Keratinocyte (primary cell): ENCODE results near the gene KXD1. TPM values are rescaled to one million over a fixed set of nuclear protein-coding genes. Genes with fewer than 3 reads are reported as not detected.

Source experiments
- DNase-seq: peaks from one replicate; pipeline ENCODE4 v3.0.0-alpha.2; 2011; ENCODE audit warnings: low read depth, missing footprints, low spot score
- FAIRE-seq: peaks from 2 replicates; lab custom pipeline; 2011; peaks lifted over from hg19 to GRCh38; lab: Jason Lieb, UNC
- H2AFZ ChIP-seq: 2 replicates; pipeline ENCODE4 v1.6.0; 2012; ENCODE audit warnings: low read length, control low read depth, inconsistent platforms; ENCODE audit not compliant: control insufficient read depth
- H3K27ac ChIP-seq: 2 replicates; pipeline ENCODE4 v1.5.1; 2011; ENCODE audit warnings: low read length; ENCODE audit not compliant: control insufficient read depth, insufficient read depth
- H3K27me3 ChIP-seq: 3 replicates; pipeline ENCODE4 v1.6.0; 2011; ENCODE audit warnings: low read length; ENCODE audit not compliant: control insufficient read depth, insufficient read depth; ENCODE audit errors: extremely low read depth
- H3K36me3 ChIP-seq, 2 experiments: 2 replicates in 1 of 2; 3 replicates in 1 of 2; pipeline ENCODE4 v1.5.1; 2011; ENCODE audit warnings: low read length in 2 of 2, mild to moderate bottlenecking in 1 of 2; ENCODE audit not compliant: control insufficient read depth in 2 of 2, insufficient read depth in 2 of 2; ENCODE audit errors: extremely low read depth in 1 of 2
- H3K4me1 ChIP-seq: 3 replicates; pipeline ENCODE4 v1.5.1; 2011; ENCODE audit warnings: low read length; ENCODE audit not compliant: control insufficient read depth, insufficient read depth; ENCODE audit errors: extremely low read depth
- H3K4me2 ChIP-seq: 3 replicates; pipeline ENCODE4 v1.6.0; 2011; ENCODE audit warnings: low read depth, low read length; ENCODE audit not compliant: control insufficient read depth, insufficient read depth; ENCODE audit errors: extremely low read depth
- H3K4me3 ChIP-seq, 3 experiments: fragments of 200-600 bp in 1 of 3; sonication (generic) in 1 of 3; 2 replicates in 2 of 3; 3 replicates in 1 of 3; pipeline ENCODE4 v1.5.1; 2011 to 2016; ENCODE audit warnings: low read length in 3 of 3, mild to moderate bottlenecking in 3 of 3, control low read depth in 2 of 3, inconsistent platforms in 1 of 3, low read depth in 1 of 3, mixed read lengths in 1 of 3, mixed run types in 1 of 3, moderate library complexity in 1 of 3; ENCODE audit not compliant: control insufficient read depth in 2 of 3, insufficient read depth in 2 of 3; ENCODE audit errors: extremely low read depth in 1 of 3
- H3K79me2 ChIP-seq: 2 replicates; pipeline ENCODE4 v1.6.0; 2012; ENCODE audit warnings: low read length; ENCODE audit not compliant: control insufficient read depth, insufficient read depth
- H3K9ac ChIP-seq: 3 replicates; pipeline ENCODE4 v1.6.0; 2011; ENCODE audit warnings: low read length; ENCODE audit not compliant: control insufficient read depth, insufficient read depth; ENCODE audit errors: extremely low read depth
- H3K9me1 ChIP-seq: 3 replicates; pipeline ENCODE4 v1.6.0; 2011; ENCODE audit warnings: low read length; ENCODE audit not compliant: control insufficient read depth, insufficient read depth; ENCODE audit errors: extremely low read depth
- H3K9me3 ChIP-seq: 2 replicates; pipeline ENCODE4 v1.5.1; 2012; ENCODE audit warnings: low read depth, low read length; ENCODE audit not compliant: control insufficient read depth
- H4K20me1 ChIP-seq: 3 replicates; pipeline ENCODE4 v1.6.0; 2011; ENCODE audit warnings: low read length; ENCODE audit not compliant: control insufficient read depth, insufficient read depth; ENCODE audit errors: extremely low read depth
- EZH2 ChIP-seq: IDR thresholded peaks from one replicate; pipeline ENCODE4 v1.6.1; 2012; ENCODE audit warnings: inconsistent platforms, mild to moderate bottlenecking, low read length, moderate library complexity
- dilution Hi-C: fragments of 300-500 bp; cut with MboI; formaldehyde crosslinking; loops from one replicate; pipeline ENCODE4 v1.7.0; 2020; ENCODE audit warnings: low sequenced_read_pairs; ENCODE audit not compliant: extremely low pct_ligation_motif_present
- polyA plus RNA-seq, 5 experiments: library from polyadenylated mRNA; depleted of rRNA in 3 of 5; stranded (reverse) in 3 of 5; stranded (forward) in 1 of 5; unstranded in 1 of 5; fragments of >200 nt; gene quantifications; 1 replicate in 1 of 5; 2 replicates in 3 of 5; 3 replicates in 1 of 5; pipeline versions ENCODE4 v1.2.1 to v1.2.3, GENCODE V29; 2011 to 2012; ENCODE audit warnings: missing spikeins in 2 of 5, low read depth in 1 of 5, low replicate concordance in 1 of 5
- TF ChIP-seq, protein P1 (sequence below), 3 experiments: IDR thresholded peaks in 1 of 3; conservative IDR thresholded peaks in 1 of 3; optimal IDR thresholded peaks in 1 of 3; 2 replicates in 2 of 3; 3 replicates in 1 of 3; pipeline versions ENCODE3 to v1.5.1; 2011; ENCODE audit warnings: low read length in 3 of 3, mild to moderate bottlenecking in 3 of 3, moderate library complexity in 2 of 3, control low read depth in 1 of 3, inconsistent platforms in 1 of 3; ENCODE audit not compliant: insufficient read depth in 2 of 3; ENCODE audit errors: extremely low read depth in 1 of 3

KXD1 gene
- polyA plus RNA-seq, 1 donor (not counting 4 experiments of a cell fraction or from before 2014, with no cell fraction given), result 94.6 TPM

DNA sequence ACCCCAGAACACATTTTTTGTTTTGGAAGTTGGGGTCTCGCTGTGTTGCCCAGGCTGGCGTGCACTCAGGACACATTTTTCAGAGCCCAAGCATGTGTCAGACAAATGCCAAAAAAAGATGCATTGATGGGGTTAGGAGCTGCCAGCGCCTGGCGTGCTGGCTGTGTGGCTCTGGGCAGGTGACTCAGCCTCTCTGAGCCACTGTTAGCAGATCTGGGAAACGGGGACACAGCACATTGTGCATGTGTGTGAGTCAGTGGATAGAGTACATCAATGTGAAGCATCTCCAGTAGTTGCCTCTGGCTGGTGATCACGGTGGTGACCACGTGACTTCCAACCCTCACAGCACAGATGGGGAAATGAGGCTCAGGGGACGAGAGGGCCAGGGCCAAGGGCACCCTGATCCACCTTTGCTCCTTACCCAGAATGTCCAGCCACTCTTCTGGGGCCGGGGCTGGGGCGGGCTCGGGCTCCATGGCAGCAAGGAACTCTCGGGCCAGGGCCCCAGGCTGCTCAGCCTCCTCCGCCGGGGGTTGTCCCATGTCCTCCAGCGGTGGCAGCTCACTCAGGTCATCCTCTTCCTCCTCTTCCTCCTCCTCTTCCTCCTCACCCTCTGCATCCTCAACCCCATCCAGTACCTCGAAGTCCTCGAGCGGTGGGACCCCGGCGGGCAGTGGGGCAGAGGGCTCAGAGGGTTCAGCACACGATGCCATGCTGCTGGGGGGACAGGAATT lies 16.2 kb upstream of the KXD1 start:
- no peaks in the 10 kb centered on the region for H3K9me1 ChIP-seq
- no peaks in the 10 kb centered on the region for H3K27me3 ChIP-seq
- H3K9me3 ChIP-seq, result no peaks in the 10 kb centered on the region
- no peaks in the 10 kb centered on the region for H4K20me1 ChIP-seq
- H3K4me2 ChIP-seq, result no peak overlapping the region
- dilution Hi-C loops, result no loop called here
- H3K79me2 ChIP-seq, result peaks cover 13% of the 10 kb centered on the region
- no peak overlapping the region for H3K27ac ChIP-seq
- TF ChIP-seq EZH2, result no peak
- TF ChIP-seq, protein P1, sequence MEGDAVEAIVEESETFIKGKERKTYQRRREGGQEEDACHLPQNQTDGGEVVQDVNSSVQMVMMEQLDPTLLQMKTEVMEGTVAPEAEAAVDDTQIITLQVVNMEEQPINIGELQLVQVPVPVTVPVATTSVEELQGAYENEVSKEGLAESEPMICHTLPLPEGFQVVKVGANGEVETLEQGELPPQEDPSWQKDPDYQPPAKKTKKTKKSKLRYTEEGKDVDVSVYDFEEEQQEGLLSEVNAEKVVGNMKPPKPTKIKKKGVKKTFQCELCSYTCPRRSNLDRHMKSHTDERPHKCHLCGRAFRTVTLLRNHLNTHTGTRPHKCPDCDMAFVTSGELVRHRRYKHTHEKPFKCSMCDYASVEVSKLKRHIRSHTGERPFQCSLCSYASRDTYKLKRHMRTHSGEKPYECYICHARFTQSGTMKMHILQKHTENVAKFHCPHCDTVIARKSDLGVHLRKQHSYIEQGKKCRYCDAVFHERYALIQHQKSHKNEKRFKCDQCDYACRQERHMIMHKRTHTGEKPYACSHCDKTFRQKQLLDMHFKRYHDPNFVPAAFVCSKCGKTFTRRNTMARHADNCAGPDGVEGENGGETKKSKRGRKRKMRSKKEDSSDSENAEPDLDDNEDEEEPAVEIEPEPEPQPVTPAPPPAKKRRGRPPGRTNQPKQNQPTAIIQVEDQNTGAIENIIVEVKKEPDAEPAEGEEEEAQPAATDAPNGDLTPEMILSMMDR (optimal IDR thresholded peaks at IDR 0.05 in 1 of 3, IDR thresholded peaks at IDR 0.05 in 1 of 3, conservative IDR thresholded peaks at IDR 0.05 in 1 of 3; ENCODE audit: extremely low read depth in 1 of 3, insufficient read depth in 2 of 3, low read length in 3 of 3), result no peak
- no peak overlapping the region for H3K9ac ChIP-seq
- DNase-seq, result no peak
- peaks cover 22 to 31% of the 10 kb centered on the region in 2 experiments for H3K36me3 ChIP-seq
- FAIRE-seq, result no peak
- H3K4me1 ChIP-seq, result peaks cover 11% of the 10 kb centered on the region
- no peak overlapping the region for H3K4me3 ChIP-seq
- H2AFZ ChIP-seq, result no peak overlapping the region

- H3K27ac ChIP-seq, result peak overlapping the region; percentile 52
- FAIRE-seq, result no peak
- no peaks in the 10 kb centered on the region for H4K20me1 ChIP-seq
- H3K4me1 ChIP-seq, result peaks cover 11% of the 10 kb centered on the region
- no peak for TF ChIP-seq EZH2
- DNase-seq, result no peak
- H3K36me3 ChIP-seq, result peaks cover 15 to 23% of the 10 kb centered on the region in 2 experiments
- H2AFZ ChIP-seq, result peak overlapping the region; percentile 22
- peak overlapping the region; percentile 80 for H3K9ac ChIP-seq
- H3K27me3 ChIP-seq, result no peaks in the 10 kb centered on the region
- no peaks in the 10 kb centered on the region for H3K9me3 ChIP-seq
- dilution Hi-C loops, result no loop called here
- H3K79me2 ChIP-seq, result peaks cover 13% of the 10 kb centered on the region
- peak overlapping the region; percentile 74 to 84 (median 79) for H3K4me3 ChIP-seq
- H3K9me1 ChIP-seq, result no peaks in the 10 kb centered on the region
- peak overlapping the region; percentile 98 for H3K4me2 ChIP-seq
These were observed 15.4 kb upstream of the KXD1 start for GRCh38 chr19:18541992-18542940.
